ENCODE results near the gene FRMPD1.
A peak's percentile ranks its signal among the peaks of the same experiment; 100 is the strongest.

Gene FRMPD1

DNA sequence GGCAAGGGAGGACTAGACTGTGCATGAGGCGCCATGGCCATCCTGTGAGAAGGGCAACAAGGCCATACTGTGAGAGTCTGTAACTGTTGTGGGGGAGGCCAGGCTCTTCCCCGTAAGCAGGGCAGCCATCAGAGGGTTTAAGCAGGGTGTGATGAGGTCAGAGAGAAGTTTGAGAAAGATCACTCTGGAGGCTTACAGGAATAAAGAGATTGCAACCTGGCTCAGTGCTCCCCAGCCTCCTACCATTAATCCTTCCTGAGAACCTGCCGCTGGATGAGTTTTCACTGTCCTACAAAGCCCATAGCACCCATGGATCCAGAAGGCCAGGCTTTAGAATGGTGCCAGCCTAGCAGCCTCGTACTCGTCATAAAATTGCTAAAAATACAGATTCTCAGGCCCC, 88.5 kb downstream of the FRMPD1 start:
- peaks cover 0 to 28% (median 2%) of the 10 kb centered on the region in 3 experiments for H3K27me3 ChIP-seq (ENCODE audit: control insufficient read depth in 3 of 3, insufficient read depth in 3 of 3, low read depth in 1 of 3, low read length in 3 of 3)
- H3K4ac ChIP-seq (ENCODE audit: low read length): no peak overlapping the region
- H3K4me3 ChIP-seq (ENCODE audit: low read length in 2 of 2): no peak overlapping the region
- H3K79me1 ChIP-seq (ENCODE audit: low read depth, low read length): no peaks in the 10 kb centered on the region
- no peak overlapping the region for H3K9ac ChIP-seq (ENCODE audit: low read depth, low read length, poor library complexity)
- no peak overlapping the region for H2BK15ac ChIP-seq (ENCODE audit: low read length)
- no peak overlapping the region for H2BK5ac ChIP-seq (ENCODE audit: low read length)
- H3K36me3 ChIP-seq (replicated peaks in 1 of 2; ENCODE audit: control insufficient read depth in 2 of 2, insufficient read depth in 2 of 2, low read length in 2 of 2): no peaks in the 10 kb centered on the region
- DNase-seq (ENCODE audit: low spot score): no peak
- no CpG with 5 or more reads among the region's 5 CpGs for WGBS, 2 donors (ENCODE audit: extremely low coverage in 2 of 2, insufficient read length in 2 of 2, insufficient replicate concordance in 1 of 2)
- no peak overlapping the region for H2AK5ac ChIP-seq (ENCODE audit: low read depth, low read length)
- no peak overlapping the region for H3K14ac ChIP-seq (ENCODE audit: low read length)
- H3K18ac ChIP-seq (ENCODE audit: low read length): no peak overlapping the region
- no peak overlapping the region for H2BK12ac ChIP-seq (ENCODE audit: low read length)
- H4K8ac ChIP-seq (ENCODE audit: low read depth, low read length): no peak overlapping the region
- H3K4me1 ChIP-seq (ENCODE audit: control insufficient read depth in 2 of 2, insufficient read depth in 1 of 2, low read depth in 1 of 2, low read length in 2 of 2): peaks cover 0 to 11% of the 10 kb centered on the region in 2 donors
- no peak overlapping the region for H4K91ac ChIP-seq (ENCODE audit: low read depth, low read length, poor library complexity)
- no peak overlapping the region for H3K23ac ChIP-seq (ENCODE audit: low read depth, low read length, poor library complexity)
- H2BK120ac ChIP-seq (ENCODE audit: low read depth, low read length): no peak overlapping the region
- no peaks in the 10 kb centered on the region for H3K9me3 ChIP-seq (replicated peaks in 1 of 2; ENCODE audit: control insufficient read depth in 2 of 2, insufficient read depth in 1 of 2, low read depth in 1 of 2, low read length in 2 of 2)
- no peak overlapping the region for H3K4me2 ChIP-seq (ENCODE audit: insufficient read depth, low read length, poor library complexity, severe bottlenecking)
- H3K27ac ChIP-seq (replicated peaks; ENCODE audit: low read length): no peak overlapping the region
- H2AFZ ChIP-seq (ENCODE audit: low read length): no peak overlapping the region

DNA sequence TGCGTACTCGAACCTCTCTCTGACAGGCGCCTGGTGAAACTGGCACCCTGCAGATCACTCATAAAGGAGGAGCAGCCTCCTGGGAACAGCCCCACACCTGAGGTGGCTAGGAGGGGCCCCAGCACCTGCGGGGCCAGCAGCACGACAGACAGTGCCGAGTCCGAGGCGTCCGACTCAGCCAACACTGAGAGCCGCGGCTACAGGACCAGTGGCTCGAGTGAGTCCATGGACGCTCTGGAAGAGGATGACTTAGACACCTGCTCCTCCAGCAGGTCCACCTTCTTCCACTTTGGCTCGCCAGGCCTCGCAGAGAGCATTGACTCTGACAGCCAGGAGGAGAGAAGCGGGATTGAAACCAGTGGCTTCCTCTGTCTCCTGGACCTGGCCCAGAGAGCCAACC, 89.4 kb downstream of the FRMPD1 start:
- WGBS, 2 donors (ENCODE audit: extremely low coverage in 2 of 2, insufficient read length in 2 of 2, insufficient replicate concordance in 1 of 2): no CpG with 5 or more reads among the region's 16 CpGs
- H2BK15ac ChIP-seq (ENCODE audit: low read length): peak overlapping the region; percentile 53
- peak overlapping the region; percentile 16 for H2BK5ac ChIP-seq (ENCODE audit: low read length)
- no peaks in the 10 kb centered on the region for H3K36me3 ChIP-seq (replicated peaks in 1 of 2; ENCODE audit: control insufficient read depth in 2 of 2, insufficient read depth in 2 of 2, low read length in 2 of 2)
- H3K4me3 ChIP-seq (ENCODE audit: low read length in 2 of 2): no peak overlapping the region
- H3K9me3 ChIP-seq (replicated peaks in 1 of 2; ENCODE audit: control insufficient read depth in 2 of 2, insufficient read depth in 1 of 2, low read depth in 1 of 2, low read length in 2 of 2): no peaks in the 10 kb centered on the region
- peak overlapping the region; percentile 61 for H2BK120ac ChIP-seq (ENCODE audit: low read depth, low read length)
- peak overlapping the region; percentile 1 for H3K23ac ChIP-seq (ENCODE audit: low read depth, low read length, poor library complexity)
- H2BK12ac ChIP-seq (ENCODE audit: low read length): no peak overlapping the region
- H3K79me1 ChIP-seq (ENCODE audit: low read depth, low read length): no peaks in the 10 kb centered on the region
- H3K27ac ChIP-seq (replicated peaks; ENCODE audit: low read length): no peak overlapping the region
- H3K4ac ChIP-seq (ENCODE audit: low read length): no peak overlapping the region
- H3K14ac ChIP-seq (ENCODE audit: low read length): no peak overlapping the region
- H2AK5ac ChIP-seq (ENCODE audit: low read depth, low read length): no peak overlapping the region
- peaks cover 0 to 11% of the 10 kb centered on the region in 2 donors for H3K4me1 ChIP-seq (ENCODE audit: control insufficient read depth in 2 of 2, insufficient read depth in 1 of 2, low read depth in 1 of 2, low read length in 2 of 2)
- H4K91ac ChIP-seq (ENCODE audit: low read depth, low read length, poor library complexity): no peak overlapping the region
- no peak overlapping the region for H4K8ac ChIP-seq (ENCODE audit: low read depth, low read length)
- no peak overlapping the region for H2AFZ ChIP-seq (ENCODE audit: low read length)
- no peak overlapping the region for H3K4me2 ChIP-seq (ENCODE audit: insufficient read depth, low read length, poor library complexity, severe bottlenecking)
- peaks cover 0 to 19% (median 2%) of the 10 kb centered on the region in 3 experiments for H3K27me3 ChIP-seq (ENCODE audit: control insufficient read depth in 3 of 3, insufficient read depth in 3 of 3, low read depth in 1 of 3, low read length in 3 of 3)
- H3K18ac ChIP-seq (ENCODE audit: low read length): peak overlapping the region; percentile 41
- no peak overlapping the region for H3K9ac ChIP-seq (ENCODE audit: low read depth, low read length, poor library complexity)
- DNase-seq (ENCODE audit: low spot score): no peak

DNA sequence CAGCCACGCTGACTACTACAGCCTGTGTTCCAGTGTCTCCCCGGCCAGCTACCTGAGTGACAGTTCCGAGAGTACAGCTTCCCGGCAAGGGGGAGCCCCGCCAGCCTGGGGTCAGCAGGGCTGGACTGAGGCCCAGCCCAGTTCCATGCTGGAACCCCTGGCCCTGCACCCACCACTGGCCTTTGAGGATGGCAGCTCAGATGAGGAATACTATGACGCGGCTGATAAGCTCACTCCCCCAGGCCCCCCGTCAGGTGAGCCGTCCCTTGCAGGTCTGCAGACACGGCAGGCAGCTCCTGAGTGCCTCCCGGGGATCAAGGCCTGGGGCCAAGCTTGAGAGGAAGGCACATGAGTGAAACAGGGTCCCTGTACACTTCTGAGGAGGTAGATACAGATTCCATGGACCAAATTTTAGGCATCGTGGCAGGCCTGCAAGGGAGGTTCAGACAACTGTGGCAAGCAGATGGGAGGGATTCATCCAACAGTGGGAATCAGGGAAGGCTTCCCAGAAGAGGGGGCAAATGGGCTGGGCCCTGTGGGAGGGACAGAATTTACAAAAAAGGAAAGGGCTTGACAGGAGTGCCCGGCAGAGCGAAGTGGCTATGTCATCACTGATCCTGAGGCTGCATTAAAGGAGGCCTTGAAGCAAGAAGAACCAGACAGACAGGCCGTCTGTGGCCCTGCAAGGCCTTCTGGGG, 90.0 kb downstream of the FRMPD1 start:
- Histone ChIP-seq H3K4ac (ENCODE audit: low read length) (no peak overlapping the region), H3K4me3 (ENCODE audit: low read length in 2 of 2) (no peak overlapping the region), H2BK5ac (ENCODE audit: low read length) (peak overlapping the region; percentile 16), H4K8ac (ENCODE audit: low read depth, low read length) (no peak overlapping the region), H2BK120ac (ENCODE audit: low read depth, low read length) (peak overlapping the region; percentile 61), H3K9ac (ENCODE audit: low read depth, low read length, poor library complexity) (no peak overlapping the region), H2AK5ac (ENCODE audit: low read depth, low read length) (peak overlapping the region; percentile 72), H4K91ac (ENCODE audit: low read depth, low read length, poor library complexity) (no peak overlapping the region), H3K79me1 (ENCODE audit: low read depth, low read length) (no peaks in the 10 kb centered on the region), H3K27me3 (ENCODE audit: control insufficient read depth in 3 of 3, insufficient read depth in 3 of 3, low read depth in 1 of 3, low read length in 3 of 3) (peaks cover 0 to 12% (median 0%) of the 10 kb centered on the region in 3 experiments), H3K27ac (replicated peaks; ENCODE audit: low read length) (no peak overlapping the region), H3K23ac (ENCODE audit: low read depth, low read length, poor library complexity) (peak overlapping the region; percentile 1), H3K4me2 (ENCODE audit: insufficient read depth, low read length, poor library complexity, severe bottlenecking) (no peak overlapping the region), H3K18ac (ENCODE audit: low read length) (peak overlapping the region; percentile 11), H3K14ac (ENCODE audit: low read length) (no peak overlapping the region), H2BK15ac (ENCODE audit: low read length) (peak overlapping the region; percentile 53), H3K36me3 (replicated peaks in 1 of 2; ENCODE audit: control insufficient read depth in 2 of 2, insufficient read depth in 2 of 2, low read length in 2 of 2) (no peaks in the 10 kb centered on the region), H2BK12ac (ENCODE audit: low read length) (no peak overlapping the region), H2AFZ (ENCODE audit: low read length) (peak overlapping the region; percentile 79), H3K4me1 (ENCODE audit: control insufficient read depth in 2 of 2, insufficient read depth in 1 of 2, low read depth in 1 of 2, low read length in 2 of 2) (peaks cover 0 to 11% of the 10 kb centered on the region in 2 donors), H3K9me3 (replicated peaks in 1 of 2; ENCODE audit: control insufficient read depth in 2 of 2, insufficient read depth in 1 of 2, low read depth in 1 of 2, low read length in 2 of 2) (no peaks in the 10 kb centered on the region)
- WGBS, 2 donors (ENCODE audit: extremely low coverage in 2 of 2, insufficient read length in 2 of 2, insufficient replicate concordance in 1 of 2): no CpG with 5 or more reads among the region's 15 CpGs
- no peak for DNase-seq (ENCODE audit: low spot score)

DNA sequence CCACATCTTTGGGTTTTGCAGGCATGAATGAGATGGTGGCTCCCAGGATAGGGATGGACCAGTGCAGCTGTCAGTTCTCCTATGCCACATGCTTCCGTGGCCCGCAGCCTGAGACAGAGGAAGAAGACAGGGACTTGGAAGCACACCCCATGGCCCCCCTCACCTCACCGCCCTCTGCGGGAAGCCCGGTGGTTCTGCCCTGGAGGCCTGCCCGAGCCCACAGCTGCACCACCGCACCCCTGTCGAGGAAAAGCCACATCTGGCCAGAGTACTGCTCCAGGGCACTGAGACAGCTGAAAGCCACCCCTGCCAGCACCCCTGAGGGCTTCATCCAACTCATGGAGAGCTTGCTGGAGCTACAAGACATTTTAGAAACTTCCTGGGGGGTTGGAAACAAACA, 95.2 kb downstream of the FRMPD1 start:
- no peak overlapping the region for H3K4me3 ChIP-seq (ENCODE audit: low read length in 2 of 2)
- no peak overlapping the region for H2BK5ac ChIP-seq (ENCODE audit: low read length)
- no peak overlapping the region for H3K14ac ChIP-seq (ENCODE audit: low read length)
- no peak overlapping the region for H3K4ac ChIP-seq (ENCODE audit: low read length)
- H3K23ac ChIP-seq (ENCODE audit: low read depth, low read length, poor library complexity): peak overlapping the region; percentile 31
- H3K4me1 ChIP-seq (ENCODE audit: control insufficient read depth in 2 of 2, insufficient read depth in 1 of 2, low read depth in 1 of 2, low read length in 2 of 2): peaks cover 0 to 7% of the 10 kb centered on the region in 2 donors
- H4K8ac ChIP-seq (ENCODE audit: low read depth, low read length): no peak overlapping the region
- no peaks in the 10 kb centered on the region for H3K36me3 ChIP-seq (replicated peaks in 1 of 2; ENCODE audit: control insufficient read depth in 2 of 2, insufficient read depth in 2 of 2, low read length in 2 of 2)
- H2AK5ac ChIP-seq (ENCODE audit: low read depth, low read length): no peak overlapping the region
- H2BK15ac ChIP-seq (ENCODE audit: low read length): no peak overlapping the region
- no peaks in the 10 kb centered on the region for H3K79me1 ChIP-seq (ENCODE audit: low read depth, low read length)
- DNase-seq (ENCODE audit: low spot score): no peak
- no peak overlapping the region for H2AFZ ChIP-seq (ENCODE audit: low read length)
- H3K4me2 ChIP-seq (ENCODE audit: insufficient read depth, low read length, poor library complexity, severe bottlenecking): no peak overlapping the region
- no peak overlapping the region for H3K27ac ChIP-seq (replicated peaks; ENCODE audit: low read length)
- no peak overlapping the region for H2BK12ac ChIP-seq (ENCODE audit: low read length)
- no peak overlapping the region for H4K91ac ChIP-seq (ENCODE audit: low read depth, low read length, poor library complexity)
- H3K18ac ChIP-seq (ENCODE audit: low read length): no peak overlapping the region
- no CpG with 5 or more reads among the region's 8 CpGs for WGBS, 2 donors (ENCODE audit: extremely low coverage in 2 of 2, insufficient read length in 2 of 2, insufficient replicate concordance in 1 of 2)
- no peaks in the 10 kb centered on the region for H3K9me3 ChIP-seq (replicated peaks in 1 of 2; ENCODE audit: control insufficient read depth in 2 of 2, insufficient read depth in 1 of 2, low read depth in 1 of 2, low read length in 2 of 2)
- no peak overlapping the region for H2BK120ac ChIP-seq (ENCODE audit: low read depth, low read length)
- peaks cover 0 to 9% (median 0%) of the 10 kb centered on the region in 3 experiments for H3K27me3 ChIP-seq (ENCODE audit: control insufficient read depth in 3 of 3, insufficient read depth in 3 of 3, low read depth in 1 of 3, low read length in 3 of 3)
- H3K9ac ChIP-seq (ENCODE audit: low read depth, low read length, poor library complexity): no peak overlapping the region

All from neuronal stem cell (in vitro differentiated cells).